IPS-11a (cell line): ENCODE measurements around the gene SLC39A9.
A peak's percentile ranks its signal among the peaks of the same experiment; 100 is the strongest.

Experiments used
- H3K4me3 ChIP-seq: one replicate; pipeline ENCODE4 v1.5.1; 2013; ENCODE audit warnings: low read depth, low read length, control low read depth

SLC39A9 gene

GRCh38 chr14:69398053-69398817 is at the start of gene SLC39A9, which contains the start of gene ERH:
Gene SLC39A9 (plus strand): TSS chr14:69398692. CDS start chr14:69399370, 678 bp downstream.
Gene ERH (minus strand): TSS chr14:69398299. CDS start chr14:69398233, 66 bp downstream.
- peak within 1 kb of the TSS; percentile 95 for H3K4me3 ChIP-seq

- no peak overlapping the region for H3K4me3 ChIP-seq
Measured at GRCh38 chr14:69349091-69349777, 49.3 kb upstream of the SLC39A9 start.

- no peak overlapping the region for H3K4me3 ChIP-seq
Measured at GRCh38 chr14:69350892-69351291, 47.6 kb upstream of the SLC39A9 start.

- no peak overlapping the region for H3K4me3 ChIP-seq
Measured at GRCh38 chr14:69351385-69351784, 47.1 kb upstream of the SLC39A9 start.

- H3K4me3 ChIP-seq = no peak overlapping the region
Measured at GRCh38 chr14:69351911-69352310, 46.6 kb upstream of the SLC39A9 start.

GRCh38 chr14:69353168-69353567 is 45.3 kb upstream of the SLC39A9 start:
- H3K4me3 ChIP-seq = no peak overlapping the region

GRCh38 chr14:69354383-69355153 is 43.9 kb upstream of the SLC39A9 start:
- H3K4me3 ChIP-seq = no peak overlapping the region

- H3K4me3 ChIP-seq = no peak overlapping the region
Measured at GRCh38 chr14:69355154-69355597, 43.3 kb upstream of the SLC39A9 start.

GRCh38 chr14:69355607-69356281 is 42.7 kb upstream of the SLC39A9 start:
- no peak overlapping the region for H3K4me3 ChIP-seq

- H3K4me3 ChIP-seq = no peak overlapping the region
Measured at GRCh38 chr14:69356903-69357543, 41.5 kb upstream of the SLC39A9 start.

- no peak overlapping the region for H3K4me3 ChIP-seq
Measured at GRCh38 chr14:69357544-69358200, 40.8 kb upstream of the SLC39A9 start.

GRCh38 chr14:69358233-69358963 is 40.1 kb upstream of the SLC39A9 start:
- H3K4me3 ChIP-seq = no peak overlapping the region

GRCh38 chr14:69358966-69359365 is 39.5 kb upstream of the SLC39A9 start:
- H3K4me3 ChIP-seq = no peak overlapping the region

GRCh38 chr14:69360438-69361108 is 37.9 kb upstream of the SLC39A9 start:
- no peak overlapping the region for H3K4me3 ChIP-seq

- no peak overlapping the region for H3K4me3 ChIP-seq
Measured at GRCh38 chr14:69363055-69363454, 35.4 kb upstream of the SLC39A9 start.

GRCh38 chr14:69363964-69364363 is 34.5 kb upstream of the SLC39A9 start:
- no peak overlapping the region for H3K4me3 ChIP-seq

GRCh38 chr14:69364378-69364777 is 34.1 kb upstream of the SLC39A9 start:
- no peak overlapping the region for H3K4me3 ChIP-seq

GRCh38 chr14:69366069-69366468 is 32.4 kb upstream of the SLC39A9 start:
- no peak overlapping the region for H3K4me3 ChIP-seq

- H3K4me3 ChIP-seq = no peak overlapping the region
Measured at GRCh38 chr14:69366761-69367160, 31.7 kb upstream of the SLC39A9 start.
